Sigmoid colon (tissue), 4 donors: ENCODE results near the gene STAMBPL1.

Experiments used
- CTCF ChIP-seq, 4 experiments: fragments of 450-650 bp in 3 of 4; fragments of 200-600 bp in 1 of 4; IDR thresholded peaks; one replicate each; pipeline ENCODE4 v1.5.1; 2016 to 2019; ENCODE audit warnings: antibody characterized with exemption in 4 of 4, mild to moderate bottlenecking in 3 of 4, moderate library complexity in 2 of 4
- EP300 ChIP-seq, 4 donors: sonication (generic); formaldehyde crosslinking; IDR thresholded peaks; one replicate each; pipeline ENCODE4 v1.6.1; 2017; ENCODE audit warnings: antibody characterized with exemption in 4 of 4
- POLR2A ChIP-seq, 2 donors: fragments of 450-650 bp; IDR thresholded peaks; one replicate each; pipeline ENCODE4 v1.6.1; 2016; ENCODE audit warnings: antibody characterized with exemption in 2 of 2, mild to moderate bottlenecking in 2 of 2, moderate library complexity in 2 of 2

DNA sequence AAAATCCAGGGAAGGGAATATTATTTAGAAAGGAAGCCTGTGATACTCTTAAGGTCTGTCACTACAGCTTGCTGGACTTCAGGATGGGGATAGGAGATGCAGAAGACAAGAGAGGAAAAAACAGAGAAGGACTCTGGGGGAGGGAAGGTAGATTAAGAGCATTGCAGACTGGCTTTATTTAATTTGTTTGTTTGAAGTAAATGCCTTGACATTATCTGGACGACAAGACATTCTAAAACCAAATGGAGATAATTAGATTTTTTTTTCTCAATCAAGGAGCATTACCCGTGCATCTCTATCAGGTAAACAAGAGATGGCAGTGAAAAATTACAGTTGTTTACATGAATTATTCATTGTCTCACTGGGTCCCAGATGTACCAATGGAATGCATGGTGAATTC is 48.2 kb downstream of the STAMBPL1 start:
- TF ChIP-seq POLR2A (IDR thresholded peaks at IDR 0.05) (no peak), CTCF (IDR thresholded peaks at IDR 0.05) (no peak), EP300 (IDR thresholded peaks at IDR 0.05) (no peak)
